ENCODE results near the gene TRIM46.

TRIM46 gene

GRCh38 chr1:155173478-155174323 is at the start of gene TRIM46:
Gene TRIM46, plus strand, starts transcription at chr1:155173849. Its CDS starts 118 bp downstream, at chr1:155173967.
- FAIRE-seq = no peak
- DNase-seq (ENCODE audit: insufficient read length, low spot score) = peak; percentile 70

GRCh38 chr1:155124503-155125463 is 48.9 kb upstream of the TRIM46 start:
- FAIRE-seq = no peak
- no peak for DNase-seq (ENCODE audit: insufficient read length, low spot score)
- TF ChIP-seq POLR2A (IDR thresholded peaks at IDR 0.05; ENCODE audit: low read depth, low read length) = no peak

More at GRCh38 chr1:155173478-155174323, at the start of gene TRIM46:
- no peak for TF ChIP-seq POLR2A (IDR thresholded peaks at IDR 0.05; ENCODE audit: low read depth, low read length)

GRCh38 chr1:155125511-155125945 is 48.1 kb upstream of the TRIM46 start:
- DNase-seq (ENCODE audit: insufficient read length, low spot score) = no peak
- TF ChIP-seq POLR2A (IDR thresholded peaks at IDR 0.05; ENCODE audit: low read depth, low read length) = no peak
- FAIRE-seq = no peak

GRCh38 chr1:155125946-155126555 is 47.6 kb upstream of the TRIM46 start:
- TF ChIP-seq POLR2A (IDR thresholded peaks at IDR 0.05; ENCODE audit: low read depth, low read length) = no peak
- FAIRE-seq (no peak), DNase-seq (ENCODE audit: insufficient read length, low spot score) (no peak)

GRCh38 chr1:155126556-155127104 is 47.0 kb upstream of the TRIM46 start:
- TF ChIP-seq POLR2A (IDR thresholded peaks at IDR 0.05; ENCODE audit: low read depth, low read length) = no peak
- DNase-seq (ENCODE audit: insufficient read length, low spot score) (no peak), FAIRE-seq (no peak)

GRCh38 chr1:155127105-155127966 is 46.3 kb upstream of the TRIM46 start, which contains the start of gene EFNA1:
Gene EFNA1, plus strand, starts transcription at chr1:155127876. Its CDS starts 102 bp downstream, at chr1:155127978.
- DNase-seq (ENCODE audit: insufficient read length, low spot score) (peak; percentile 45), FAIRE-seq (no peak)
- TF ChIP-seq POLR2A (IDR thresholded peaks at IDR 0.05; ENCODE audit: low read depth, low read length) = peak; percentile 41; the same call in 1 of the 2 replicates

GRCh38 chr1:155127967-155128754 is 45.5 kb upstream of the TRIM46 start:
- TF ChIP-seq POLR2A (IDR thresholded peaks at IDR 0.05; ENCODE audit: low read depth, low read length) = no peak
- DNase-seq (ENCODE audit: insufficient read length, low spot score) = no peak
- FAIRE-seq = no peak

- no peak for DNase-seq (ENCODE audit: insufficient read length, low spot score)
- no peak for TF ChIP-seq POLR2A (IDR thresholded peaks at IDR 0.05; ENCODE audit: low read depth, low read length)
- FAIRE-seq = no peak
These were observed 44.7 kb upstream of the TRIM46 start for GRCh38 chr1:155128755-155129473.

- FAIRE-seq (no peak), DNase-seq (ENCODE audit: insufficient read length, low spot score) (no peak)
- no peak for TF ChIP-seq POLR2A (IDR thresholded peaks at IDR 0.05; ENCODE audit: low read depth, low read length)
These were observed 43.2 kb upstream of the TRIM46 start for GRCh38 chr1:155130272-155131006.

- no peak for FAIRE-seq
- TF ChIP-seq POLR2A (IDR thresholded peaks at IDR 0.05; ENCODE audit: low read depth, low read length) = no peak
These were observed 42.4 kb upstream of the TRIM46 start for GRCh38 chr1:155131285-155131684.

GRCh38 chr1:155131856-155132255 is 41.8 kb upstream of the TRIM46 start:
- TF ChIP-seq POLR2A (IDR thresholded peaks at IDR 0.05; ENCODE audit: low read depth, low read length) = no peak
- no peak for FAIRE-seq

More at GRCh38 chr1:155131285-155131684, 42.4 kb upstream of the TRIM46 start:
- DNase-seq (ENCODE audit: insufficient read length, low spot score) = no peak

More at GRCh38 chr1:155131856-155132255, 41.8 kb upstream of the TRIM46 start:
- DNase-seq (ENCODE audit: insufficient read length, low spot score) = no peak
